Liver (tissue), 9 donors: Measurements from ENCODE around the gene CFAP299. TPM values are rescaled to one million over a fixed set of nuclear protein-coding genes. Genes with fewer than 3 reads are reported as not detected.

Source experiments
- DNase-seq: peaks from one replicate; pipeline ENCODE4 v3.0.0-alpha.2; 2017; ENCODE audit warnings: low spot score
- H3K27ac ChIP-seq, 2 donors: one replicate each; pipeline ENCODE4 v1.7.0; 2013; ENCODE audit warnings: inconsistent platforms in 2 of 2, low read length in 2 of 2, control low read depth in 1 of 2, low read depth in 1 of 2, mild to moderate bottlenecking in 1 of 2
- H3K27me3 ChIP-seq, 4 donors: one replicate each; pipeline versions ENCODE4 v1.6.1 to v1.7.0; 2013; ENCODE audit warnings: low read length in 3 of 4, inconsistent platforms in 1 of 4, mild to moderate bottlenecking in 1 of 4, moderate library complexity in 1 of 4; ENCODE audit not compliant: control insufficient read depth in 4 of 4, insufficient read depth in 4 of 4
- H3K36me3 ChIP-seq, 4 donors: one replicate each; pipeline versions ENCODE4 v1.6.1 to v1.7.0; 2013; ENCODE audit warnings: low read length in 3 of 4, mild to moderate bottlenecking in 3 of 4, low read depth in 1 of 4, moderate library complexity in 1 of 4; ENCODE audit not compliant: control insufficient read depth in 4 of 4, insufficient read depth in 3 of 4
- H3K4me1 ChIP-seq, 4 donors: one replicate each; pipeline versions ENCODE4 v1.6.1 to v1.7.0; 2013; ENCODE audit warnings: low read length in 3 of 4, mild to moderate bottlenecking in 3 of 4, moderate library complexity in 1 of 4; ENCODE audit not compliant: control insufficient read depth in 4 of 4, insufficient read depth in 4 of 4
- H3K4me3 ChIP-seq, 3 donors: one replicate each; pipeline versions ENCODE4 v1.6.1 to v1.7.0; 2013; ENCODE audit warnings: low read length in 3 of 3, control low read depth in 1 of 3, low read depth in 1 of 3, mild to moderate bottlenecking in 1 of 3
- H3K9ac ChIP-seq, 2 donors: one replicate each; pipeline ENCODE4 v1.7.0; 2013; ENCODE audit warnings: low read length in 2 of 2, mild to moderate bottlenecking in 2 of 2, moderate library complexity in 2 of 2, control low read depth in 1 of 2, low read depth in 1 of 2
- H3K9me3 ChIP-seq, 4 donors: one replicate each; pipeline versions ENCODE4 v1.6.1 to v1.7.0; 2013; ENCODE audit warnings: low read length in 3 of 4; ENCODE audit not compliant: control insufficient read depth in 4 of 4
- EGR1 ChIP-seq, 2 donors: IDR thresholded peaks; 2 replicates each; pipeline ENCODE4 v1.6.1; 2016 to 2018; ENCODE audit warnings: antibody characterized with exemption in 2 of 2, low read depth in 2 of 2
- FOXA1 ChIP-seq: IDR thresholded peaks from 2 replicates; pipeline ENCODE4 v1.6.1; 2016; ENCODE audit warnings: antibody characterized with exemption
- FOXA2 ChIP-seq: IDR thresholded peaks from 2 replicates; pipeline ENCODE4 v1.6.1; 2016; ENCODE audit warnings: antibody characterized with exemption
- GABPA ChIP-seq, 2 donors: IDR thresholded peaks in 1 of 2; conservative IDR thresholded peaks in 1 of 2; 2 replicates each; pipeline ENCODE4 v1.6.1; 2016; ENCODE audit warnings: antibody characterized with exemption in 2 of 2, mild to moderate bottlenecking in 1 of 2, moderate library complexity in 1 of 2
- HNF4A ChIP-seq, 2 donors: conservative IDR thresholded peaks; 2 replicates each; pipeline ENCODE4 v1.6.1; 2016; ENCODE audit warnings: antibody characterized with exemption in 2 of 2, mild to moderate bottlenecking in 2 of 2
- JUND ChIP-seq, 2 donors: IDR thresholded peaks; 2 replicates each; pipeline ENCODE4 v1.6.1; 2016; ENCODE audit warnings: antibody characterized with exemption in 2 of 2
- RAD21 ChIP-seq, 2 donors: IDR thresholded peaks; 2 replicates each; pipeline ENCODE4 v1.6.1; 2016; ENCODE audit warnings: antibody characterized with exemption in 2 of 2, mild to moderate bottlenecking in 2 of 2
- RXRA ChIP-seq, 2 donors: IDR thresholded peaks; 2 replicates each; pipeline ENCODE4 v1.6.1; 2017 to 2018; ENCODE audit warnings: antibody characterized with exemption in 2 of 2, mild to moderate bottlenecking in 1 of 2
- SP1 ChIP-seq: IDR thresholded peaks from 2 replicates; pipeline ENCODE4 v1.6.1; 2018; ENCODE audit warnings: antibody characterized with exemption, mild to moderate bottlenecking
- TAF1 ChIP-seq: conservative IDR thresholded peaks from 2 replicates; pipeline ENCODE4 v1.6.1; 2016; ENCODE audit warnings: antibody characterized with exemption, mild to moderate bottlenecking
- YY1 ChIP-seq: IDR thresholded peaks from 2 replicates; pipeline ENCODE4 v1.6.1; 2016; ENCODE audit warnings: antibody characterized with exemption, mild to moderate bottlenecking
- WGBS: extraction: QIAGEN DNeasy Blood & Tissue Kit; methylation state at CpG from one replicate; pipeline ENCODE4 v1.1.7; 2013; 5-methylcytosine and 5-hydroxymethylcytosine counted together
- polyA plus RNA-seq, 2 donors: library from polyadenylated mRNA; stranded (reverse) in 1 of 2; unstranded in 1 of 2; fragments of 200-250 nt in 1 of 2; fragments of >200 nt in 1 of 2; fragmentation: Nextera tagmentation in 1 of 2; extraction: Ambion mirVana in 1 of 2; gene quantifications; one replicate each; pipeline versions ENCODE4 v1.2.1 to v1.2.3, GENCODE V29; 2013 to 2015
- total RNA-seq, 2 donors: library from RNA; depleted of rRNA; stranded (reverse); fragments of >200 nt; gene quantifications; one replicate each; pipeline ENCODE4 v1.2.3, GENCODE V29; 2014
- TF ChIP-seq, protein P1 (sequence below): IDR thresholded peaks from 2 replicates; pipeline ENCODE4 v1.6.1; 2016; ENCODE audit warnings: antibody characterized with exemption, mild to moderate bottlenecking
- TF ChIP-seq, protein P2 (sequence below): IDR thresholded peaks from 2 replicates; pipeline ENCODE4 v1.6.1; 2016; ENCODE audit warnings: antibody characterized with exemption
- TF ChIP-seq, protein P3 (sequence below): fragments of 150-350 bp; IDR thresholded peaks from 2 replicates; pipeline ENCODE4 v1.5.1; 2017; ENCODE audit warnings: improper control_type of control experiment, low read depth, low read length; ENCODE audit not compliant: missing input control
- TF ChIP-seq, protein P4 (sequence below): IDR thresholded peaks from 2 replicates; pipeline ENCODE4 v1.6.1; 2016; ENCODE audit warnings: antibody characterized with exemption
- TF ChIP-seq, protein P5 (sequence below): IDR thresholded peaks from 2 replicates; pipeline ENCODE4 v1.6.1; 2016; ENCODE audit warnings: antibody characterized with exemption
- donor health status: healthy.
- donor health status: healthy.
- donor health status: healthy.
- donor health status: healthy.
- donor health status: healthy.

CFAP299 gene
- total and polyA plus RNA-seq, 4 donors: not detected

DNA sequence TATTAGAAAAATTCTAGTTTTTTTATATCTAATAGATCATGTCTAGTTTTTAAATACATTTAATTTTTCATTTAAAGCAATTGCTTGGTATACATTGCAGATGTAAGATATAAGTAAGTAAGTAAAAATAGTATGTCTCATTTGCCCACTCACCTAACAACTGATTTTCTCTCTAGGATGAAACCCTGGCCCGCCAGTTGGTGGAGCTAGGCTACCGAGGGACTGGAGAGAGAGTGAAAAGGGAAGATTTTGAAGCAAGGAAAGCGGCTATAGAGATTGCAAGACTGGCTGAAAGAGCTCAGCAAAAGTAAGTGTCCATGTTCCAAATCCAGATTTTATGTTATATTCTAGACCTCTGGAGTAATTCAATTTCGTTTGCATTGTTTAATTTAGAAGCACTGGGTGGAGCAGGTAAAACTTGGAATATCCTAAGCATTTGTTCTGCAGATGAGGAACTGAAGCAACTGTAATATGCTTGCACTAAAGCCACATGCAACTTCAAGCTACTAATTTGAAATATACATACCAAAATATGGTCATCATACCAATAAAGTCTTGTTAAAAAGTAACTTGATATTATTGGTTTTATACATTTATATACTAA, 27.1 kb downstream of the CFAP299 start:
- DNase-seq: no peak
- Histone ChIP-seq H3K36me3 (no peaks in the 10 kb centered on the region), H3K4me3 (no peak overlapping the region), H3K9ac (no peak overlapping the region), H3K27ac (no peak overlapping the region), H3K4me1 (no peaks in the 10 kb centered on the region), H3K9me3 (no peaks in the 10 kb centered on the region), H3K27me3 (peaks cover 0 to 11% (median 0%) of the 10 kb centered on the region in 4 donors)
- TF ChIP-seq, protein P1, sequence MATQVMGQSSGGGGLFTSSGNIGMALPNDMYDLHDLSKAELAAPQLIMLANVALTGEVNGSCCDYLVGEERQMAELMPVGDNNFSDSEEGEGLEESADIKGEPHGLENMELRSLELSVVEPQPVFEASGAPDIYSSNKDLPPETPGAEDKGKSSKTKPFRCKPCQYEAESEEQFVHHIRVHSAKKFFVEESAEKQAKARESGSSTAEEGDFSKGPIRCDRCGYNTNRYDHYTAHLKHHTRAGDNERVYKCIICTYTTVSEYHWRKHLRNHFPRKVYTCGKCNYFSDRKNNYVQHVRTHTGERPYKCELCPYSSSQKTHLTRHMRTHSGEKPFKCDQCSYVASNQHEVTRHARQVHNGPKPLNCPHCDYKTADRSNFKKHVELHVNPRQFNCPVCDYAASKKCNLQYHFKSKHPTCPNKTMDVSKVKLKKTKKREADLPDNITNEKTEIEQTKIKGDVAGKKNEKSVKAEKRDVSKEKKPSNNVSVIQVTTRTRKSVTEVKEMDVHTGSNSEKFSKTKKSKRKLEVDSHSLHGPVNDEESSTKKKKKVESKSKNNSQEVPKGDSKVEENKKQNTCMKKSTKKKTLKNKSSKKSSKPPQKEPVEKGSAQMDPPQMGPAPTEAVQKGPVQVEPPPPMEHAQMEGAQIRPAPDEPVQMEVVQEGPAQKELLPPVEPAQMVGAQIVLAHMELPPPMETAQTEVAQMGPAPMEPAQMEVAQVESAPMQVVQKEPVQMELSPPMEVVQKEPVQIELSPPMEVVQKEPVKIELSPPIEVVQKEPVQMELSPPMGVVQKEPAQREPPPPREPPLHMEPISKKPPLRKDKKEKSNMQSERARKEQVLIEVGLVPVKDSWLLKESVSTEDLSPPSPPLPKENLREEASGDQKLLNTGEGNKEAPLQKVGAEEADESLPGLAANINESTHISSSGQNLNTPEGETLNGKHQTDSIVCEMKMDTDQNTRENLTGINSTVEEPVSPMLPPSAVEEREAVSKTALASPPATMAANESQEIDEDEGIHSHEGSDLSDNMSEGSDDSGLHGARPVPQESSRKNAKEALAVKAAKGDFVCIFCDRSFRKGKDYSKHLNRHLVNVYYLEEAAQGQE: no peak
- peak; percentile 71 to 77 for TF ChIP-seq RAD21 (IDR thresholded peaks at IDR 0.05)
- TF ChIP-seq, protein P2, sequence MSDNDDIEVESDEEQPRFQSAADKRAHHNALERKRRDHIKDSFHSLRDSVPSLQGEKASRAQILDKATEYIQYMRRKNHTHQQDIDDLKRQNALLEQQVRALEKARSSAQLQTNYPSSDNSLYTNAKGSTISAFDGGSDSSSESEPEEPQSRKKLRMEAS: no peak
- no peak for TF ChIP-seq HNF4A (conservative IDR thresholded peaks at IDR 0.05)
- TF ChIP-seq YY1: no peak
- no peak for TF ChIP-seq FOXA2
- TF ChIP-seq, protein P3, sequence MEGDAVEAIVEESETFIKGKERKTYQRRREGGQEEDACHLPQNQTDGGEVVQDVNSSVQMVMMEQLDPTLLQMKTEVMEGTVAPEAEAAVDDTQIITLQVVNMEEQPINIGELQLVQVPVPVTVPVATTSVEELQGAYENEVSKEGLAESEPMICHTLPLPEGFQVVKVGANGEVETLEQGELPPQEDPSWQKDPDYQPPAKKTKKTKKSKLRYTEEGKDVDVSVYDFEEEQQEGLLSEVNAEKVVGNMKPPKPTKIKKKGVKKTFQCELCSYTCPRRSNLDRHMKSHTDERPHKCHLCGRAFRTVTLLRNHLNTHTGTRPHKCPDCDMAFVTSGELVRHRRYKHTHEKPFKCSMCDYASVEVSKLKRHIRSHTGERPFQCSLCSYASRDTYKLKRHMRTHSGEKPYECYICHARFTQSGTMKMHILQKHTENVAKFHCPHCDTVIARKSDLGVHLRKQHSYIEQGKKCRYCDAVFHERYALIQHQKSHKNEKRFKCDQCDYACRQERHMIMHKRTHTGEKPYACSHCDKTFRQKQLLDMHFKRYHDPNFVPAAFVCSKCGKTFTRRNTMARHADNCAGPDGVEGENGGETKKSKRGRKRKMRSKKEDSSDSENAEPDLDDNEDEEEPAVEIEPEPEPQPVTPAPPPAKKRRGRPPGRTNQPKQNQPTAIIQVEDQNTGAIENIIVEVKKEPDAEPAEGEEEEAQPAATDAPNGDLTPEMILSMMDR: peak; percentile 34
- TF ChIP-seq EGR1 (IDR thresholded peaks at IDR 0.05; ENCODE audit: low read depth in 2 of 2): no peak
- TF ChIP-seq JUND (IDR thresholded peaks at IDR 0.05): no peak
- TF ChIP-seq GABPA (IDR thresholded peaks at IDR 0.05 in 1 of 2, conservative IDR thresholded peaks at IDR 0.05 in 1 of 2): no peak
- no peak for TF ChIP-seq SP1
- no peak for TF ChIP-seq FOXA1
- TF ChIP-seq, protein P4, sequence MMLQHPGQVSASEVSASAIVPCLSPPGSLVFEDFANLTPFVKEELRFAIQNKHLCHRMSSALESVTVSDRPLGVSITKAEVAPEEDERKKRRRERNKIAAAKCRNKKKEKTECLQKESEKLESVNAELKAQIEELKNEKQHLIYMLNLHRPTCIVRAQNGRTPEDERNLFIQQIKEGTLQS: no peak
- TF ChIP-seq, protein P5, sequence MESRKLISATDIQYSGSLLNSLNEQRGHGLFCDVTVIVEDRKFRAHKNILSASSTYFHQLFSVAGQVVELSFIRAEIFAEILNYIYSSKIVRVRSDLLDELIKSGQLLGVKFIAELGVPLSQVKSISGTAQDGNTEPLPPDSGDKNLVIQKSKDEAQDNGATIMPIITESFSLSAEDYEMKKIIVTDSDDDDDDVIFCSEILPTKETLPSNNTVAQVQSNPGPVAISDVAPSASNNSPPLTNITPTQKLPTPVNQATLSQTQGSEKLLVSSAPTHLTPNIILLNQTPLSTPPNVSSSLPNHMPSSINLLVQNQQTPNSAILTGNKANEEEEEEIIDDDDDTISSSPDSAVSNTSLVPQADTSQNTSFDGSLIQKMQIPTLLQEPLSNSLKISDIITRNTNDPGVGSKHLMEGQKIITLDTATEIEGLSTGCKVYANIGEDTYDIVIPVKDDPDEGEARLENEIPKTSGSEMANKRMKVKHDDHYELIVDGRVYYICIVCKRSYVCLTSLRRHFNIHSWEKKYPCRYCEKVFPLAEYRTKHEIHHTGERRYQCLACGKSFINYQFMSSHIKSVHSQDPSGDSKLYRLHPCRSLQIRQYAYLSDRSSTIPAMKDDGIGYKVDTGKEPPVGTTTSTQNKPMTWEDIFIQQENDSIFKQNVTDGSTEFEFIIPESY: no peak
- no peak for TF ChIP-seq RXRA (IDR thresholded peaks at IDR 0.05)
- TF ChIP-seq TAF1: no peak
- 12% methylated on average over 4 of the region's 4 CpGs for WGBS
